OCI-M2 (cell line): ENCODE measurements around the gene CNTN4.
"Not testable (repeated sequence)": the region's sequence is repeated elsewhere in the genome, so short reads cannot be mapped to it uniquely, and the experiment has no call there.

Experiments used
- DNase-seq: peaks from one replicate; lab custom pipeline; 2025; ENCODE audit not compliant: unreplicated experiment; lab: John Stamatoyannopoulos, UW

The CNTN4 gene

DNA sequence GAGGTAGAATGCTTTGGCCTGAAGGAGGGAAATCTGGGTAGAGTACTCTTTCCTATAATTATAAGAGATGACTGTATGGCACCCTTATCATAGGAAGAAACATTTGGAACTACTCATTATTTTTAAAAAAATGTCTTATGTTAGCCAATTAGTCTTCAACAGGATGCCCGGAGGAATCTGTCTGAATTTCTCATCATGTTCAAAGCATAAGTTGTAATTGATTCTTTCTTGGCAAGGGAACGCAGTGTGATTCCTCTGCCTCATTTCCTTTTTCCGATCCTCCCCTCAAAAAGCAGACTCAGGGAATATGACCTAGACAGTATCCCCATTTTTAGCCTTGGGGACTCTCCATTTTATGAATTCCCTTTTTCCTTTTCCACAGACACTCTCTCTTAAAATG lies 846.5 kb downstream of the CNTN4 start:
- no peak for DNase-seq

DNA sequence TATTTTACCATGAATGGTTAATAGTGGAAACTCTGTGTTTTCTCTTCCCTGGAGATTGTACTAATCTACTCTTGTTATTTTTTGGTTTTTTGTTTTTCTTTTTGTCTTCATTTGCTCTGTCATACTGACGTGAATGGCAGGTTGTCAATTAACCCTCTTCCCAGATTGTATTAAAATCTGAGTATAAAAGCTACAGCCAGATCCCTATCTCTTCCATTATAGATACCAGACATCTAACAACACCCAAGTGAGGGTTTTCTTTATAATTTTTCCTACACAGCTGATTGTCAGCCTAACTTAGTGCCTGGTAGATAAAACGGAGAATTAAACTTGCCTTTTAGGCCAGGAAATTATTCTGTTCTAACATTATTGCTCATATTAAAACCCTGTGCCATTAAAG lies 848.9 kb downstream of the CNTN4 start:
- DNase-seq: no peak

- no peak for DNase-seq
Observed at GRCh38 chr3:2948882-2949281, 850.2 kb downstream of the CNTN4 start.

- no peak for DNase-seq
Observed at GRCh38 chr3:2950159-2950558, 851.5 kb downstream of the CNTN4 start.

DNA sequence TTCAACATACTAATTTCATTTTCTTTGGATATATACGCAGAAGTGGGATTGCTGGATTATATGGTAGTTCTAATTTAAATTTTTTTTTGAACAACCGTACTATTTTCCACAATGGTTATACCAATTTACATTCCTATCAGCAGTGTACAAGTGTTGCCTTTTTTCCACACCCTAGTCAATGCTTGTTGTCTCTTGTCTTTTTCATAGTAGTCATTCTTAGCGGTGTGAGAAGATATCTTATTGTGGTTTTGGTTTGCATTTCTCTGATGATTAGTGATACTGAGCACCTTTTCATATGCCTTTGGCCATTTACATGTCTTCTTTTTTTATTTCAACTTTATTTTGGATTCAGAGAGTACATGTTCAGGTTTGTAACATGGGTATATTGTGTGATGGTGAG lies 858.4 kb downstream of the CNTN4 start:
- no peak for DNase-seq

GRCh38 chr3:2958551-2958950 lies 859.9 kb downstream of the CNTN4 start:
- DNase-seq: no peak

DNA sequence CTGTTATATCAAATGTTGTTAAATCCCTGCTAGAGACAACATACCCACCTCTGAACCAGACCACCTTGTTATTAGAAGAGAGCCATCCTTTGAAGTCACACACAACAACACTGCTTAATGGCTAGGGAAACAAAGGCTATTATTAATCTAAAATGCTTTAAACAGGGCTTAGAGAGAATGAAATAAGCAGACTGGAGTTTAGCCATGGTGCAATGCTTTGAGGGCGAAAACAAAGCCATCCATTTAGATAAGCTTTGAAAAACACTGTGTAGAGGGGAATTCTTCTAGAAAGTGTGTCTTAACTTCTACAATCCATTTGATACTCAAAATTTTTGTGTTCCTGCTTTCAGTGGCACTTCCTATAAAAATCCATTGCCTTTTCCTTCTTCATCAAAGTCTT lies 862.9 kb downstream of the CNTN4 start:
- no peak for DNase-seq

DNA sequence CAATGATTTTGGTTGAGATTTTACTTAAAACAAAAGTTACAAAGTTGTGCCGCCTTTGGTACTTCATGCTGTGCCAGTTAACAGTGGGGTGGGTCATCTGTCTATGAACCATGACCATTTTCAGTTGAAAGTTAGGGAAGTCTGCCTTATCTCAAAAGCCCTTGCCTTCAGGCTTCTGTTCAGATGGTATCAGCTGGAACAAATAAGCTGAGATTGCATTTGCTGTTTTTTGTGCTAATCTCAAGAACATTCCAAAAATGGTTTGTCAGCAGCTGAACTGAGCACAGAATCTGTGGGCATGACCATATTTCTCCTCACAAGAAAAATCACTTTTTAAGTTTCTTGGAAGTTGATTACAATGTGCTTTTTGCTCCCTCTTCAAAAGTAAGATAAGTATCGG lies 869.2 kb downstream of the CNTN4 start:
- no peak for DNase-seq

GRCh38 chr3:2968475-2968874 lies 869.8 kb downstream of the CNTN4 start:
- no peak for DNase-seq

DNA sequence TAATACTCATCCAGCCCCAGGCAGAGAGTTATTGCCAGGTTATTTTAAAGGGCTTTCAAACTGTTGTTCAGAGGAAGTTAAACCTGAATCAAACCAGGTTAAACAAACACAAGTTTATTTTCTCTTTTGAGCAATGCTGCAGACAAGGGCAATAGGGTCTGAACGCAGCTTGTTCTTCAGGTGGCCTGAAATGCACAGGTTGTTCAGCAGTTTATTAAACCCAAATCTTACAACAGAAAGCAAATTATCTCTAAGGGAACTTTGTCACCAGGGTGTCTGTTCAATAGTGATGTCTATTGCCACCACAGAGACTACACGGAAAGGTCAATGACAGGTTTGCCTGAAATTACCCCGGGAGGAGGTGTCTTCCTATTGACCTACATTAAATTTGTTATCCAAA lies 877.5 kb downstream of the CNTN4 start:
- no peak for DNase-seq

DNA sequence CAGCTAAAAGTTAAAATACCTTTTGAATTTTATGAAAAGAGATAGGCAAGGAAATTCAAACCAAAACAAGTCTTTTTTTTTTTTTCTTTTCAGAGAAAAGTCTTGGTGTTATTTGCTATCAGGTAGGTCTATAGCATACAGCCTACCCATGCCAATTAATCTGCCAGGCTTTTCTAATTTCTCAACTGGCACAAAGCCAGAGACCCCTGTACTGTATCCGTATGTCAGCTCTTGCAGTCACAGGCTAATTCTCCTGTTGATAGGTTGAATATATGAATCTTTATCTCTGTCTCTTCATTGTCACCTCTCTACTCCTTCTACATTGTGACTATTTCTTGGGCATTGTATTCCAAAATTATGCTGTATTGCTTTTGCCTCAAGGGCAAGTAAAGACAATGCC lies 878.1 kb downstream of the CNTN4 start:
- DNase-seq: no peak

GRCh38 chr3:2978977-2979732 lies 880.5 kb downstream of the CNTN4 start:
- no peak for DNase-seq

GRCh38 chr3:2984005-2984830 lies 885.6 kb downstream of the CNTN4 start:
- DNase-seq: no peak

DNA sequence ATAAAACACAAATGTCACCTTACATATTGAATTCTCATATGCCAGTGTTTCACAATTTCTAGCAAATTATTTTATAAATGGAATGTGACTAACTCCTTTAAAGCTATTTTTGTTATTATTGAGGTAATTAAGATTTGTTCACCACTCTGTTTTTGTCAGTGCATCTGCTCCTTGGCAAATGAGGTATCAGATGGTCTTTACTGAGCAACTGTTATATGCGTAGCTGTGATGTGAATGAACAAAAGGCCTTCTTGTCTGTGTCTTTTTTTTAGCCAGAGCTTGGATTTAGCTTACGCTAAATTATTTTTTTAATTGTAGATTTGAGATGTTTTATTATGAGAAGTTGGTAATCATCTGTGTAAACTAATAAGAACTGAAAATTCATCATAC lies 886.2 kb downstream of the CNTN4 start:
- DNase-seq: no peak

DNA sequence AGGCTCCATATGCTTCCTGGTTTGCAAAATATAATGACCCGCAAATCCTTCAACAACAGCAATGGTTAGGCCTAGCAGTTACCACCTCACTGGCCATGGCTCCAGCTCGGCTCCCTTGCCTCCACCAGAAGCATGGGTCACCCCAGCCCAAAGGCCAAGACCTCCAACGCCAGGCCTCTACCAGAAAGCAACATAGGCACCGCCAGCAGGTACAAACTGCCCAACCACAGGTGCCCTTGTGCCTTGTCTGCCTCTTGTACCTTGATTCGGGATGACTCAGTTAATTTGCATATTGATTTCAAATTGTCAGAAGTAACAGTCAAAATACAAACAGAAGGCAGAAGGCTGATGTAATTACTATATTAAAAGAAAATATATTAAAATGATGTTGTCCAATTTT lies 886.8 kb downstream of the CNTN4 start:
- no peak for DNase-seq

- DNase-seq: no peak
Observed at GRCh38 chr3:2992534-2992933, 893.9 kb downstream of the CNTN4 start.

GRCh38 chr3:2993130-2993529 lies 894.5 kb downstream of the CNTN4 start:
- DNase-seq: not testable (repeated sequence)

GRCh38 chr3:2993736-2994135 lies 895.1 kb downstream of the CNTN4 start:
- DNase-seq: no peak

DNA sequence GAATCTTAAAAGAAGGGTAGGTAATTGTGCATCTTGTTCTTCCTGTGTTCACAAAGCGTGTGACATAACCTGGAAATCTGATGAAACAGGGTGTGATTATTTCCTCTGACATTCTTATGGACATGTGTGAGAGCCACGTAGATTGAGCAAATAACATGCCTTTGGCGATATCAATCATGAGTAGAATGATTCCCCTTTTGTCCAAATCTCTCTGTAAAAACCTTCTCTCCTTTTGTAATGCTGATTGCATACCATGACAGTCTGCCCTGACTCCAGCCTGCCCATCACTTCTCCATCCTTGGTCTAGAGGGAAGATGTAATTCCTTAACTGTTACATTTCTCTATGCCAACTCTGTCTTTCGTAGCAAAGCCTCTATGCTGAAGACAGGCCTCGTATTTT lies 896.5 kb downstream of the CNTN4 start:
- DNase-seq: no peak

DNA sequence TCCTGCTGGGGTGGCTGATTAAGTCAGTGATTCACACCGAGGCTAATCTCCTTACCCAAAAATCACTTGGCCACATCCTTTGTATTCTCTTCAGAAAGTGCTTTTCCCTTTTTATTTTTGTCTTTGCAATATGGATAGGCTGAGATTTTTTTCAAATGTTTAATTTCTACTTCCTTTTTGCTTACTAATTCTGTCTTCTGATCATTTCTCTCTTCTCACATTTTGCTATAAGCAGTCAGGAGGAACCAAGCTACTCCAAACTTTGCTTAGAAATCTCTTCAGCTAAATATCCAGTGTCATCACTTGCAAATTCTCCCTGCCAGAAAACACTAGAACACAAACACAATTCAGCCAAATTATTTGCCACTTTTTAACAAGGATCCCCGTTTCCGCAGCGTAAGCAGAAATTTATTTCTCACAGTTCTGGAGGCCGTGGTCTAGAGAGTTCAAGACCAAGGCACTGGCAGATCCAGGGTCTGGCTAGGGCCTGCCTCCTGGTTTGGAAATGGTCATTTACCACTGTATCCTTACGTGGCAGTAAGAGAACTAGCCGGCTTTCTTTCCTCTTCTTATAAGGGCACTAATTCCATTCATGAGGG lies 906.6 kb downstream of the CNTN4 start:
- DNase-seq: no peak

GRCh38 chr3:3013317-3014052 lies 914.8 kb downstream of the CNTN4 start:
- DNase-seq: no peak
